ENCODE measurements around the gene LTF. TPM values are rescaled to one million over a fixed set of nuclear protein-coding genes. Genes with fewer than 3 reads are reported as not detected.

Gene LTF
- total and polyA plus RNA-seq, 2 of the 13 experiments (the other 11 are each of a cell fraction or from before 2014, with no cell fraction given) = not detected

DNA sequence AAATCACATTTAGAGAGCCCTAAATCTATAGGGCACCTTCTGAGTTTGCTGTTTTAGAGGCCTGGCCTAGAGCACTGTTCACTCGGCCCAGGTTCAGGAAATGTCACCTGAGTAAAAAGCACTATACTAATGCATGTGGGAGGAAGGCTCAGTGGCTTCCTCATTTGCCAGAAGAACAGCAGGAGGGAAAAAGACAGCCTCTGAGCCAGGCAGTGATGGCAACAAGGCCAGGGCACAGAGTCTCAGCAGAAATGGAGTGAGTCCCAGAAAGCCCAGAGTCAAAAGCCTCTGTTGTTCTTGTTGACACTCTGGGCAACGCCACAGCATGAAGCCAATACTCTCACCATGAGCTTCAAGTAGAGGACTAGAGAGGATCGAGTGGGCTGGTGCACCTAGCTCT is 25.9 kb downstream of the LTF start:
- Histone ChIP-seq H3K4me3 (replicated peaks in 1 of 3; ENCODE audit: insufficient read depth in 1 of 3, low read depth in 2 of 3, low read length in 3 of 3) (no peak overlapping the region), H3K27me3 (ENCODE audit: control insufficient read depth in 1 of 2, insufficient read depth in 2 of 2, low read length in 2 of 2) (no peaks in the 10 kb centered on the region), H3K4me1 (ENCODE audit: insufficient read depth, low read length) (no peaks in the 10 kb centered on the region), H3K4me2 (ENCODE audit: low read depth, low read length) (no peak overlapping the region), H4K20me1 (ENCODE audit: insufficient read depth, low read length) (no peaks in the 10 kb centered on the region), H3K9me3 (ENCODE audit: low read length) (no peaks in the 10 kb centered on the region), H3K36me3 (replicated peaks in 1 of 2; ENCODE audit: control insufficient read depth in 1 of 2, insufficient read depth in 2 of 2, low read length in 2 of 2) (no peaks in the 10 kb centered on the region), H3K9ac (ENCODE audit: insufficient read depth, low read depth, low read length) (no peak overlapping the region), H2AFZ (ENCODE audit: low read length) (no peak overlapping the region), H3K27ac (ENCODE audit: extremely low read length, insufficient read depth, low read length) (no peak overlapping the region), H3K79me2 (ENCODE audit: insufficient read depth, low read length) (no peaks in the 10 kb centered on the region)
- FAIRE-seq = no peak
- POLR2A ChIA-PET = no interaction called here
- no peak for TF ChIP-seq ZNF879 (CRISPR knock-in tag; IDR thresholded peaks at IDR 0.05)
- no peak for TF ChIP-seq LCORL (IDR thresholded peaks at IDR 0.05)
- TF ChIP-seq LCORL (CRISPR knock-in tag; IDR thresholded peaks at IDR 0.05) = no peak
- TF ChIP-seq TRIM22 (IDR thresholded peaks at IDR 0.05) = no peak
- no peak for TF ChIP-seq CAMTA2 (CRISPR knock-in tag; IDR thresholded peaks at IDR 0.05; ENCODE audit: borderline replicate concordance)
- no peak for TF ChIP-seq TCF7L2 (IDR thresholded peaks at IDR 0.05; ENCODE audit: low read depth, low read length)
- no peak for TF ChIP-seq ZNF850 (CRISPR knock-in tag; conservative IDR thresholded peaks at IDR 0.05)
- TF ChIP-seq TARDBP (CRISPR knock-in tag; IDR thresholded peaks at IDR 0.05) = no peak
- TF ChIP-seq, protein P1, sequence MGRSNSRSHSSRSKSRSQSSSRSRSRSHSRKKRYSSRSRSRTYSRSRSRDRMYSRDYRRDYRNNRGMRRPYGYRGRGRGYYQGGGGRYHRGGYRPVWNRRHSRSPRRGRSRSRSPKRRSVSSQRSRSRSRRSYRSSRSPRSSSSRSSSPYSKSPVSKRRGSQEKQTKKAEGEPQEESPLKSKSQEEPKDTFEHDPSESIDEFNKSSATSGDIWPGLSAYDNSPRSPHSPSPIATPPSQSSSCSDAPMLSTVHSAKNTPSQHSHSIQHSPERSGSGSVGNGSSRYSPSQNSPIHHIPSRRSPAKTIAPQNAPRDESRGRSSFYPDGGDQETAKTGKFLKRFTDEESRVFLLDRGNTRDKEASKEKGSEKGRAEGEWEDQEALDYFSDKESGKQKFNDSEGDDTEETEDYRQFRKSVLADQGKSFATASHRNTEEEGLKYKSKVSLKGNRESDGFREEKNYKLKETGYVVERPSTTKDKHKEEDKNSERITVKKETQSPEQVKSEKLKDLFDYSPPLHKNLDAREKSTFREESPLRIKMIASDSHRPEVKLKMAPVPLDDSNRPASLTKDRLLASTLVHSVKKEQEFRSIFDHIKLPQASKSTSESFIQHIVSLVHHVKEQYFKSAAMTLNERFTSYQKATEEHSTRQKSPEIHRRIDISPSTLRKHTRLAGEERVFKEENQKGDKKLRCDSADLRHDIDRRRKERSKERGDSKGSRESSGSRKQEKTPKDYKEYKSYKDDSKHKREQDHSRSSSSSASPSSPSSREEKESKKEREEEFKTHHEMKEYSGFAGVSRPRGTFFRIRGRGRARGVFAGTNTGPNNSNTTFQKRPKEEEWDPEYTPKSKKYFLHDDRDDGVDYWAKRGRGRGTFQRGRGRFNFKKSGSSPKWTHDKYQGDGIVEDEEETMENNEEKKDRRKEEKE (IDR thresholded peaks at IDR 0.05) = no peak
- no peak for TF ChIP-seq ZNF598 (CRISPR knock-in tag; IDR thresholded peaks at IDR 0.05; ENCODE audit: borderline replicate concordance)
- TF ChIP-seq ZNF570 (CRISPR knock-in tag; IDR thresholded peaks at IDR 0.05; ENCODE audit: borderline replicate concordance) = no peak
- TF ChIP-seq ZNF30 (CRISPR knock-in tag; IDR thresholded peaks at IDR 0.05) = no peak
- TF ChIP-seq HNRNPLL (IDR thresholded peaks at IDR 0.05; ENCODE audit: low read depth, low read length, poor library complexity, severe bottlenecking) = no peak
- no peak for TF ChIP-seq ZNF292 (CRISPR knock-in tag; IDR thresholded peaks at IDR 0.05; ENCODE audit: borderline replicate concordance, low read depth)
- DNase-seq (ENCODE audit: low spot score) = no peak
- BruUV-seq (replicated peaks) = no TSS peak
- CTCF ChIA-PET (ENCODE audit: low intra/inter-chr PET ratio, low total read pairs) = no interaction called here
- ATAC-seq = no peak
- in situ Hi-C loops (cut with HindIII; ENCODE audit: extremely low pct_ligation_motif_present, low pct_unique_long_range_greater_than_20kb) (no loop called here), intact Hi-C loops (cut with micrococcal nuclease; ENCODE audit: unreplicated experiment) (no loop called here)
- WGBS (ENCODE audit: low lambda C conversion rate) = 25% methylated on average over 2 of the region's 3 CpGs

All from HepG2 (cell line).